Activated CD4-positive, alpha-beta memory T cell treated with anti-CD3 and anti-CD28 coated beads, Interleukin-2, amount 10 ng/mL, durations not matched to agents 7 days and 5 days (primary cell): Measurements from ENCODE around the gene BACE1. TPM values are rescaled to one million over a fixed set of nuclear protein-coding genes. Genes with fewer than 3 reads are reported as not detected.

Source experiments
- CTCF ChIA-PET: fragments of 350-600 bp; sonication (Branson Sonifier 250); formaldehyde crosslinking; loops from one replicate; lab custom pipeline; 2021; ENCODE audit warnings: antibody characterized with exemption, inconsistent platforms; lab: Charles Lee
- POLR2A ChIA-PET: fragments of 350-600 bp; sonication (Branson Sonifier 250); formaldehyde crosslinking; loops from one replicate; lab custom pipeline; 2021; ENCODE audit warnings: antibody characterized with exemption; lab: Charles Lee
- DNase-seq: peaks from one replicate; pipeline ENCODE4 v3.0.0-alpha.2; 2020
- H3K27ac Mint-ChIP-seq: one replicate; pipeline ENCODE4 v1.8.0; 2021; ENCODE audit warnings: mild to moderate bottlenecking, mixed read lengths
- H3K27me3 Mint-ChIP-seq: one replicate; pipeline ENCODE4 v1.8.0; 2021; ENCODE audit warnings: mixed read lengths
- H3K36me3 Mint-ChIP-seq: one replicate; pipeline ENCODE4 v1.8.0; 2021; ENCODE audit warnings: low read depth, mixed read lengths
- H3K4me1 Mint-ChIP-seq: one replicate; pipeline ENCODE4 v1.8.0; 2021; ENCODE audit warnings: mixed read lengths
- H3K4me3 Mint-ChIP-seq: one replicate; pipeline ENCODE4 v1.8.0; 2021; ENCODE audit warnings: mild to moderate bottlenecking, mixed read lengths
- H3K9me3 Mint-ChIP-seq: one replicate; pipeline ENCODE4 v1.8.0; 2021; ENCODE audit warnings: mixed read lengths
- total RNA-seq, 2 experiments: library from RNA; stranded (reverse); gene quantifications; one replicate each; pipeline ENCODE4 v1.2.3, GENCODE V29; 2021

BACE1 gene
- total RNA-seq, 2 experiments from 2014 or later, result 0.75 to 0.96 TPM

GRCh38 chr11:117302228-117302627 is 13.8 kb downstream of the BACE1 start:
- Mint-ChIP-seq H3K27ac (no peak overlapping the region), H3K4me1 (peaks cover 5% of the 10 kb centered on the region), H3K4me3 (no peak overlapping the region), H3K36me3 (no peaks in the 10 kb centered on the region), H3K9me3 (no peaks in the 10 kb centered on the region), H3K27me3 (no peaks in the 10 kb centered on the region)
- ChIA-PET POLR2A (interaction anchor here (0.9 kb wide), 1 partner anchor 23 kb away, joined by 3 read pairs; no protein-coding TSS in a partner anchor), CTCF (interaction anchor here (1.3 kb wide), 1 partner anchor 8 kb away, joined by 5 read pairs; no protein-coding TSS in a partner anchor)
- DNase-seq, result no peak

- no peak for DNase-seq
- Mint-ChIP-seq H3K27ac (no peak overlapping the region), H3K9me3 (no peaks in the 10 kb centered on the region), H3K4me1 (peaks cover 5% of the 10 kb centered on the region), H3K36me3 (no peaks in the 10 kb centered on the region), H3K27me3 (no peaks in the 10 kb centered on the region), H3K4me3 (no peak overlapping the region)
- CTCF ChIA-PET, result no interaction called here
- POLR2A ChIA-PET, result no interaction called here
These were observed 15.3 kb downstream of the BACE1 start for GRCh38 chr11:117300773-117301172.

- Mint-ChIP-seq H3K27ac (no peak overlapping the region), H3K36me3 (no peaks in the 10 kb centered on the region), H3K9me3 (no peaks in the 10 kb centered on the region), H3K4me3 (no peak overlapping the region), H3K27me3 (no peaks in the 10 kb centered on the region), H3K4me1 (peaks cover 5% of the 10 kb centered on the region)
- DNase-seq, result no peak
- ChIA-PET POLR2A (no interaction called here), CTCF (no interaction called here)
These were observed 15.8 kb downstream of the BACE1 start for GRCh38 chr11:117300283-117300663.

GRCh38 chr11:117299351-117300282 is 16.4 kb downstream of the BACE1 start:
- Mint-ChIP-seq H3K27me3 (no peaks in the 10 kb centered on the region), H3K4me3 (no peak overlapping the region), H3K36me3 (no peaks in the 10 kb centered on the region), H3K4me1 (peaks cover 5% of the 10 kb centered on the region), H3K27ac (no peak overlapping the region), H3K9me3 (no peaks in the 10 kb centered on the region)
- POLR2A ChIA-PET, result no interaction called here
- CTCF ChIA-PET, result no interaction called here
- no peak for DNase-seq

- H3K9me3 Mint-ChIP-seq, result no peaks in the 10 kb centered on the region
- H3K4me3 Mint-ChIP-seq, result no peak overlapping the region
- ChIA-PET CTCF (no interaction called here), POLR2A (no interaction called here)
- no peak overlapping the region for H3K27ac Mint-ChIP-seq
- no peaks in the 10 kb centered on the region for H3K27me3 Mint-ChIP-seq
- no peaks in the 10 kb centered on the region for H3K36me3 Mint-ChIP-seq
- DNase-seq, result no peak
- peaks cover 5% of the 10 kb centered on the region for H3K4me1 Mint-ChIP-seq
These were observed 17.9 kb downstream of the BACE1 start for GRCh38 chr11:117298195-117298594.

GRCh38 chr11:117296881-117297280 is 19.2 kb downstream of the BACE1 start:
- no peak overlapping the region for H3K4me3 Mint-ChIP-seq
- peaks cover 5% of the 10 kb centered on the region for H3K4me1 Mint-ChIP-seq
- H3K36me3 Mint-ChIP-seq, result no peaks in the 10 kb centered on the region
- no peaks in the 10 kb centered on the region for H3K27me3 Mint-ChIP-seq
- H3K9me3 Mint-ChIP-seq, result no peaks in the 10 kb centered on the region
- H3K27ac Mint-ChIP-seq, result no peak overlapping the region
- DNase-seq, result no peak
- ChIA-PET CTCF (no interaction called here), POLR2A (interaction anchor here (0.9 kb wide), 1 partner anchor 31 kb away, joined by 4 read pairs; the partner anchor contains the start of gene CEP164)

GRCh38 chr11:117295438-117296137 is 20.5 kb downstream of the BACE1 start:
- DNase-seq, result no peak
- no peaks in the 10 kb centered on the region for H3K36me3 Mint-ChIP-seq
- peaks cover under 1% of the 10 kb centered on the region for H3K4me1 Mint-ChIP-seq
- no peak overlapping the region for H3K4me3 Mint-ChIP-seq
- H3K27me3 Mint-ChIP-seq, result no peaks in the 10 kb centered on the region
- ChIA-PET POLR2A (no interaction called here), CTCF (no interaction called here)
- no peak overlapping the region for H3K27ac Mint-ChIP-seq
- no peaks in the 10 kb centered on the region for H3K9me3 Mint-ChIP-seq

GRCh38 chr11:117292616-117293015 is 23.4 kb downstream of the BACE1 start:
- no peaks in the 10 kb centered on the region for H3K9me3 Mint-ChIP-seq
- H3K27me3 Mint-ChIP-seq, result no peaks in the 10 kb centered on the region
- POLR2A ChIA-PET, result no interaction called here
- no peak for DNase-seq
- H3K27ac Mint-ChIP-seq, result no peak overlapping the region
- CTCF ChIA-PET, result interaction anchor here (0.7 kb wide), 1 partner anchor 66 kb away, joined by 3 read pairs; no protein-coding TSS in a partner anchor
- H3K36me3 Mint-ChIP-seq, result peaks cover 9% of the 10 kb centered on the region
- H3K4me1 Mint-ChIP-seq, result peaks cover 4% of the 10 kb centered on the region
- H3K4me3 Mint-ChIP-seq, result no peak overlapping the region

- ChIA-PET POLR2A (no interaction called here), CTCF (interaction anchor here (0.7 kb wide), 1 partner anchor 1346 kb away, joined by 3 read pairs; no protein-coding TSS in a partner anchor)
- peaks cover 16% of the 10 kb centered on the region for H3K36me3 Mint-ChIP-seq
- no peak within 1 kb of the TSS for H3K4me3 Mint-ChIP-seq
- no peak within 1 kb of the TSS for H3K27ac Mint-ChIP-seq
- H3K27me3 Mint-ChIP-seq, result no peaks in the 10 kb centered on the region
- DNase-seq, result no peak
- peaks cover 4% of the 10 kb centered on the region for H3K4me1 Mint-ChIP-seq
- no peaks in the 10 kb centered on the region for H3K9me3 Mint-ChIP-seq
These were observed 25.2 kb downstream of the BACE1 start, which contains the start of gene BACE1-AS for GRCh38 chr11:117290809-117291396. Gene BACE1-AS, plus strand, starts transcription at chr11:117291346.

GRCh38 chr11:117289795-117290194 is 26.3 kb downstream of the BACE1 start:
- POLR2A ChIA-PET, result no interaction called here
- H3K4me3 Mint-ChIP-seq, result no peak overlapping the region
- no peaks in the 10 kb centered on the region for H3K27me3 Mint-ChIP-seq

GRCh38 chr11:117287668-117288067 is 28.4 kb downstream of the BACE1 start:
- Mint-ChIP-seq H3K36me3 (peaks cover 32% of the 10 kb centered on the region), H3K4me1 (peaks cover 4% of the 10 kb centered on the region)
- CTCF ChIA-PET, result interaction anchor here (1.2 kb wide), 1 partner anchor 40 kb away, joined by 3 read pairs; the partner anchor contains the start of gene CEP164

More at GRCh38 chr11:117289795-117290194, 26.3 kb downstream of the BACE1 start:
- Mint-ChIP-seq H3K9me3 (no peaks in the 10 kb centered on the region), H3K27ac (no peak overlapping the region), H3K36me3 (peaks cover 19% of the 10 kb centered on the region), H3K4me1 (peaks cover 4% of the 10 kb centered on the region)
- CTCF ChIA-PET, result no interaction called here
- DNase-seq, result no peak

GRCh38 chr11:117286588-117286987 is 29.5 kb downstream of the BACE1 start:
- Mint-ChIP-seq H3K27me3 (no peaks in the 10 kb centered on the region), H3K36me3 (peaks cover 42% of the 10 kb centered on the region)
- CTCF ChIA-PET, result no interaction called here

More at GRCh38 chr11:117287668-117288067, 28.4 kb downstream of the BACE1 start:
- H3K27me3 Mint-ChIP-seq, result no peaks in the 10 kb centered on the region
- H3K27ac Mint-ChIP-seq, result no peak overlapping the region
- POLR2A ChIA-PET, result no interaction called here
- no peaks in the 10 kb centered on the region for H3K9me3 Mint-ChIP-seq
- H3K4me3 Mint-ChIP-seq, result no peak overlapping the region
- no peak for DNase-seq

GRCh38 chr11:117284053-117284452 is 32.0 kb downstream of the BACE1 start:
- ChIA-PET POLR2A (no interaction called here), CTCF (no interaction called here)
- Mint-ChIP-seq H3K4me3 (no peak overlapping the region), H3K36me3 (peaks cover 43% of the 10 kb centered on the region), H3K27me3 (no peaks in the 10 kb centered on the region), H3K9me3 (no peaks in the 10 kb centered on the region), H3K27ac (no peak overlapping the region), H3K4me1 (peaks cover 29% of the 10 kb centered on the region)
- no peak for DNase-seq

More at GRCh38 chr11:117286588-117286987, 29.5 kb downstream of the BACE1 start:
- POLR2A ChIA-PET, result no interaction called here
- no peak overlapping the region for H3K27ac Mint-ChIP-seq
- H3K9me3 Mint-ChIP-seq, result no peaks in the 10 kb centered on the region
- no peak for DNase-seq
- peaks cover 6% of the 10 kb centered on the region for H3K4me1 Mint-ChIP-seq
- H3K4me3 Mint-ChIP-seq, result no peak overlapping the region
